HG03103 (cell line): ENCODE data around the gene CHST4.
"Not testable (repeated sequence)": the region's sequence is repeated elsewhere in the genome, so short reads cannot be mapped to it uniquely, and the experiment has no call there.

ENCODE experiments used
- ATAC-seq: cut with Tn5 transposase; IDR thresholded peaks from one replicate; pipeline ENCODE4 v1.9.1; 2021; ENCODE audit warnings: low read depth; ENCODE audit not compliant: unreplicated experiment

Gene CHST4

DNA sequence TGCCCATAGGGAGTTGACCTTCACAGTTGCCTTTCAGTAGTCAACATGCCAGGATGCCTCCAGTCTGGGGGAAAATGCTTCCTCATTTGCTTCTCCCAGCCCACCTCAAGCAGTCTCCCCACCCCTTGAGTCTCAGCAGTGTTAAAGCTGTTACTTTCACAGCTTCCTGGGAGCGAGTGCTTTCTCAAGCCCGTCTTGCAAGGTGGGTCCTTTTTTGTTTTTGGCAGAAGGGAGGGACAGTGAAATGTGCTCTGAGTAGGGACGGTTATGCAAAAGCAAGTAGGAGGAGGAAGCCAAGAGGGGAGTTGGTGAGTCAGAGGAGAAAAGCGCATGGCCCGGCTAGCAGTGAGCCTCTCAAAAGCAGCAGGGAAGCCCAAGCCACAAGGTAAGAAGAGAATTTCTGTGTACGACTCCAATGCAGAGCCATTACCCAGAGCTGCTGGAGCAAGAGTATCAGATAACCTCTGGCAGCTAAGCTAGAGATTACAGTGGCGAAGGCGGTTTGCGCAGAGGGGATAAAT lies at the start of gene CHST4:
CHST4 (plus strand) TSS at position 316 of the 521 bp plus-strand sequence. CDS start 10,252 bp downstream, outside the sequence.
- ATAC-seq = peak; percentile 67

DNA sequence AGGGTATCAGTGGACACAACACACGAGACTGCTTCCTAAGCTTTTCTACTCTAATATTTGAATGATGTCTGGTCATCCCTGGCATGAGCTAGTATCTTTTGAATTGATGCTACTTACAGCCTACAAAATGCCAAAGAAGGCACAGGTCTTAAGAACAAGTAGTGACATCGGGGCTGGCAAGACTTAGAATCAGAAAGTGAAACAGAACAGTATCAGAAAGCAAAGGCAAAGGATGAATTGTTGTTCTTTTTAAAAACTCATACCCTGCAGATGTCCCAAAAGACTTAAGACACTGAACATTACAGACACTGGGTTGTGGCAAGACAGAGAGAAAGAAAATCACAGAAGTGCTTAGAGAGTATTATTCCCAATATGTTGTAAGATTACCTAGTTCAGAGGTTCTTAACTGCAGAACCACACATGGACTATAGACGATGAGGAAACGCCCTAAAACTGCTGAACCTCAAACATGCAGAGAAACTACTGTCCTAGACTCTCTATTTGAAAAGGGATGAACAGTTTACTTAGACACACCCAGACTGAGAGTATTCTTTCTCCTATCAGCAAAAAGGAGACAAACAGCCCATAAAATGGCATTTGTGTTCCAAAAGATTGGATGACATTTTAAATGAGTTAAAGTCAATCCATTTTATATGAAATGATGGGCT lies 49.6 kb upstream of the CHST4 start:
- ATAC-seq = no peak

DNA sequence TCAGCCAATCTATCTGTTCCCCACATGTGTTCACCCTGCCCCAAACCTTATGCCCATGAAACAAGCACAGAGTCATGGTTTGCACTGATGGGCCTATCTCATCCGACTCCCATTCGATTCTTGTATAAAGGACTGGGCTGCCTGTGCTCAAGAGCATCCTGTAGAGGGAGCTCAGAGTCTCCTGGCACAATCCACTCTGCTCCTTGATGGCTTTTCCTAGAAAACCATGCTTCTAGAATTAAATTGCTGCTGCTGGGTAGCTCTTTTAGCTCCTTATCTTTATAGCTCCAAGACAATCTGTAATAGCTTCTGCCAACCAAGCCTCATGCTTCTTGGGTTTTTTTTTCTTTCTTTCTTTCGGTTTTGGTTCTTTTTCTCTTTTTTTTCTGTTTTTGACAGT lies 46.8 kb upstream of the CHST4 start:
- ATAC-seq = no peak

DNA sequence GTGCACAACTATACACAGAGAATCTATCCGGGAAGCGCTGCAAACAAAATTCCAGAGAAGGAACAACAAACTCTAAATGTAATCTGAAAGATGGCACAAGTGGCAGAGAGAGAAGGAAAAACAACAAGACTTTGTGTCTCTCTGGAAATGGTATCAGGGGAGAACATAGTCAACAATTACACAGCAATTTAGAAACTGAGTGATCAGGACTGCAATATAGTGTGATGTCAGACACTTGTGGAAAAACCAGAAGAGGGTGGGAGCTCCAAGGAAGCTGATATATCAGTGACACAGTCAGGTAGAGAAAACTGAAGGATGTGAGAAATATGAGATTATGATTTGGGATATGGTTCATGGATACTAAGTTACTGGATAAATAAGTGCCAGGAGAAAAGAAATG lies 45.3 kb upstream of the CHST4 start:
- ATAC-seq = no peak

- ATAC-seq = no peak
Measured at GRCh38 chr16:71482569-71482968, 43.7 kb upstream of the CHST4 start.

- peak; percentile 77 for ATAC-seq
Measured at GRCh38 chr16:71484006-71484893, 42.0 kb upstream of the CHST4 start.

- no peak for ATAC-seq
Measured at GRCh38 chr16:71489122-71489521, 37.1 kb upstream of the CHST4 start, which contains the start of gene ZNF19. Gene ZNF19, minus strand, starts transcription at chr16:71489324. Its CDS starts 7,210 bp downstream, at chr16:71482114.

DNA sequence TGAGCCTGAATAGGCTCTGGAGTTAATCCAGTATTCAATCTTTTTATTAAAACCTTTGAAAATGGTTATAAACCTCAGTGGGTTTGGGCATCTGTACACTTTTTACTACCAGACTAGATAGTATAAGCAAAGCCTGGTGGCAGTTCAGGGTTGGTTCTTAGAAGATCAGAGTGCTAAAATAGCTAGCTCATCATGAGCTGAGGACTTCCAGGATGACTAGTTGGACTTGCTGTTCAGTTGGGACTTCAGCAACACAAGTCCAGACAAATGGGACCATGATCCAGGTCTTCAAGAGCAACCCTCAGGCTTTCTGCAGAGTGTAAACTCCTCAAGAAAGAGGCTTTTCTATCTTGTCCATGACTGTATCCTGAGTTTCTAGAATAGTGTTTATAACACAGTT lies 35.9 kb upstream of the CHST4 start:
- no peak for ATAC-seq

DNA sequence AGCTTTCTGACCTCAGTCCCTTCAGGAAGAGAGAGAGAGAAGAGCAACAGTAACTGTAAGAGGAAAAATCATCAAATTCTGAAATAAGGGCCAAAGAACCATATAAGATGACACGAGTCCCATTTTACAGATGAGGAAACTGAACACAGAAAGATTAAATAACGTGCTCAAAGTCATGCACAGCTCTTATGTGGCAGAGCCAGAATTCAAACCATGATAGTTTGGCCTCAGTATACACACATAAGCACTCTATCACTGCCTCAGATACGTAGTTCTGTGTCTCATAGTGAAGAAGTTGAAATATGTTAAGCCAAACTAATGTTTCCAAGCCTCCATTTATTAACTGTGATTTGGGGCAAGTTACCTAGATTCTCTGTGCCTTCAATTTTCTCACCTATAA lies 35.2 kb upstream of the CHST4 start:
- no peak for ATAC-seq

GRCh38 chr16:71492786-71493185 lies 33.4 kb upstream of the CHST4 start:
- ATAC-seq = no peak

DNA sequence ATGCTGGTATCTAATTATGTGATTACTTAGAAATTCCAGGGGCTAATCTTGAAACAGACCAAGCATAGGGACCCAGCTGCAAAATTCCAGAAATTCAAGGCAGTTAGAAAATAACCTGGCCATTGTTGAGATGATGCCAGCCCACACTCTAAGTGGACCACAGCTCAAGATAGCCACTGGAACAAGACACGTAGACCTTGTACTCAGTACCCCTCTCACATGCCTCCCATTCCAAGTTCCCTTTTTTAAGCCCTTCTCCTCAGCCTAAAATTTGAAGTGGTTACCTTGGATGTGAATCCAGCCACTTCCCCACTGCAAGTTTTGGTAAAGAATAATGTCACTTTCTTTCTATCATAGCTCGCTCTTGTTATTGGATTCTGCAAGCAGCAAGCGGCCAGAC lies 33.0 kb upstream of the CHST4 start:
- ATAC-seq = no peak

- ATAC-seq = no peak
Measured at GRCh38 chr16:71498031-71498430, 28.2 kb upstream of the CHST4 start.

GRCh38 chr16:71499775-71500364 lies 26.4 kb upstream of the CHST4 start:
- no peak for ATAC-seq

DNA sequence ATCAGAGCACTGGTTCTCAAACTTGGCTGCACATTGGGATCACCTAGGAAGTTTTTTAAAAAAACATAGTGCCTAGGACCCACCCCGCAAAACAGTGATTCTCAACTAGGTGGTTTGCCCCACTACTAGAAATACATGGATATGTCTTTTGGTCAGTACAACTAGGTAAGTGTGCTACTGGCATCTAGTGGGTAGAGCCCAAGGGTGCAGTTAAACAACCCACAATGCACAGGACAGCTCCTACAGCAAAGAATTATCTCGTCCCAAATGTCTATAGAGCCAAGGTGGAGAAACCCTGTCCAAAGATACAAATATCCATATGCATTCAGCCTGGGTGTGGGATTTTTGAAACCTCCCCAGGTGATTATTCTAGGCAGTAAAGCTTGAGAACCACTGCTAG lies 25.3 kb upstream of the CHST4 start:
- no peak for ATAC-seq

- ATAC-seq = no peak
Measured at GRCh38 chr16:71501547-71501946, 24.7 kb upstream of the CHST4 start.

DNA sequence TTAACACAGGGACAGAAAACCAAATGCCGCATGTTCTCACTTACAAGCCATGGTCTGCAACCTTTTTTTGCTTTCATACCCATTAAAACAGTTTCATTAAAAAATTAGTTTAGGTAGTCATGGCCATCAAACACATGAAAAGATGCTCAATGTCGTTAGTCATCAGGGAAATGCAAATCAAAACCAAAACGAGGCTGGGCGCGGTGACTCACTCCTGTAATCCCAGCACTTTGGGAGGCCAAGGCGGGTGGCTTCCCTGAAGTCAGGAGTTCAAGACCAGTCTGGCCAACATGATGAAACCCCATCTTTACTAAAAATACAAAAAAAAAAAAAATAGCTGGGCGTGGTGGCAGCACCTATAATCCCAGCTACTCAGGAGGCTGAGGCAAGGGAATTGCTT lies 22.2 kb upstream of the CHST4 start:
- not testable (repeated sequence) for ATAC-seq

GRCh38 chr16:71504901-71505300 lies 21.3 kb upstream of the CHST4 start:
- ATAC-seq = no peak

DNA sequence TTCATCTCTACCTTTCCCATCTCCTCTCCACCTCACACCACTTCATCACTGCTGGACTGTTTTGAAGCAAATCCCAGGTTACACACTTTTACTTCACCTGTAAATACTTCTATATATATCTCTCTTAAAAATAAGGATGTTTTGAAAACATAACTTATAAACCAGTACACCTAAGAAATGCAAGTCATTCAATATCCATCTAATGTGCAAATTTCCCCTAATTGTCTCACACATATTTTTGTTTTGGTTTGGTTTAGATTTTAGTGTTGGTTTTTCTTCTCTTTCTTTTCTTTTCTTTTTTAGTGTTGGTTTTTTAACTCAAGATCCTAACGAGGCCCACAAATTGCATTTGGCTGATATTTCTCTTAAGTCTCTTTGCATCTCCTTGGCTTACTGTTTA lies 19.2 kb upstream of the CHST4 start:
- ATAC-seq = no peak

- ATAC-seq = no peak
Measured at GRCh38 chr16:71513302-71513701, 12.9 kb upstream of the CHST4 start.

DNA sequence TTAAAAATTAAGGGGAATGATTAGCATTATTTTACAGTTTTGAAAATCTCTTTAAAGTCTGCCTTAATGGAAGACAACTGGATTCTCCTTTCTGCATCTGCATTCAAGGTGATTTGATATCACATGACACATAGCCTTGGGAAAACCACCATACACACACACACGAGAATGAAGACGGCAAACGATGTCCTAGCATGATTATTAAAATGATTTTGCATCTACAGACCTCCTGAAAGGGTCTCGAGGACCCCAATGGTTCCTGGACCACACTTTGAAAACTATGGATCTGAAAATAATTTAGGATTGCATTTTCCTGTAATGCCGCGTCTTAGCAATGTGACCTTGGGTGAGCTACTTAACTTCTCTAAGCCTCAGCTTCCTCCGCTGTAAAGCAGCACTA lies 11.8 kb upstream of the CHST4 start:
- ATAC-seq = no peak

DNA sequence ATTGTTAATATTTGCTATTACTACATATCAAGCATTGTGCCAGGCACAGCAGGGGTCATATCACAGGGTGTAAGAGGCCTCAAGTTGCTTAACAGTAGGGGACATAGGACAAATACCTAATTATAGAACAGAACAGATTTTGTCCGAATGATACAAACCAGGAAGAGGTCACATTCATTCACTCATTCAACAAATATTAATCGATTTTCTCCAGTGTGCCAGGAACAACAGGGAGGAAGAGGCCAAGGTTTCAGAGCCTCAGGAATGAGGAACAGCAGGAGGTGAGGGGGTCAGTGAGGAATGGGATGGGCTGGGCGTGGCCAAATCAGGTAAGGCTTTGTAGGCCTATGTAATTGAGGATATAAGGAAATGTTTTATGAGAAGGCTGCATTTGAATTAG lies 11.2 kb upstream of the CHST4 start:
- ATAC-seq = no peak
